HG02571 (cell line): ENCODE data around the gene LRP1B.
"Not testable (repeated sequence)": the region's sequence is repeated elsewhere in the genome, so short reads cannot be mapped to it uniquely, and the experiment has no call there.

Source experiments
- ATAC-seq: cut with Tn5 transposase; IDR thresholded peaks from one replicate; pipeline ENCODE4 v1.9.1; 2021; ENCODE audit warnings: mild to moderate bottlenecking, moderate library complexity; ENCODE audit not compliant: unreplicated experiment

LRP1B gene

GRCh38 chr2:140436936-140437335 lies 1693.9 kb downstream of the LRP1B start:
- no peak for ATAC-seq

- not testable (repeated sequence) for ATAC-seq
Measured at GRCh38 chr2:140427033-140427432, 1703.8 kb downstream of the LRP1B start.

- ATAC-seq, result no peak
Measured at GRCh38 chr2:140424471-140424870, 1706.3 kb downstream of the LRP1B start.

GRCh38 chr2:140422759-140423158 lies 1708.1 kb downstream of the LRP1B start:
- ATAC-seq, result no peak

DNA sequence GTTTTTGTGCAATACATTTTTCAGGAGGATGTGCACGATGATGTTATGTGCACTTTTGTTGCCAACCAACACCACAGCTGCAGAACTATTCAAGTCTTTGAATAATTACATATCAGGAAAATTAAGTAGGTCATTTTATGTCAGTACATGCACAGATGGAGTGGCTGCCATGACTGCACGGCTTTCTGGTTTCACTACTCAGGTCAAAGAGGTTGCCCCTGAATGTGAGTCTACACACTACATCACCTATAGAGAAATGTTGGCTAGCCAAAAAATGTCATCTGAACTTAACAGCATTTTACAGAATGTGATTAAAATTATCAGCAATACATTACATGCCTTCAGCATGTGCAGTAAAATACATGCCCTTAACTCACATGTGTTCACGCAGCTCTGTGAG lies 1713.3 kb downstream of the LRP1B start:
- no peak for ATAC-seq

- ATAC-seq, result no peak
Measured at GRCh38 chr2:140416577-140416976, 1714.2 kb downstream of the LRP1B start.

GRCh38 chr2:140415035-140415434 lies 1715.8 kb downstream of the LRP1B start:
- not testable (repeated sequence) for ATAC-seq

DNA sequence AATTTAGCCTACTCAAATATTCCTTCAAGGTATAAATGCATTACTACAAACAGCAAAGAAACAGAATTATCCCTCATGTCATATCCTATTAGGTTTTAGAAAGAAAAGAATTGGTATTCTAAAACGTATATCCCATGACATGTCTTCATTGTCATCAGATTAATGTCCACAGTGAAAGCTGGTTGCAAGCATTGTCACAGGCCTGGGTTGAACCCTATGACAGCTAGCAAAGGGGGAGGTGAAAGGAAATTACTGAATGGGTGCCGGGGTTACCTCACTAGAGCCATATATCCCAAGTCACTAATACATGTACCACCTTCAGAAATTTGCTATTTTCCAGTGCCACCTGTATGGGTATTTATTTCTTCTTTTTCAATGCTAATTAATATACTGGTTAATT lies 1720.1 kb downstream of the LRP1B start:
- ATAC-seq, result no peak

- ATAC-seq, result no peak
Measured at GRCh38 chr2:140401056-140401455, 1729.8 kb downstream of the LRP1B start.

GRCh38 chr2:140392824-140393223 lies 1738.0 kb downstream of the LRP1B start:
- no peak for ATAC-seq

DNA sequence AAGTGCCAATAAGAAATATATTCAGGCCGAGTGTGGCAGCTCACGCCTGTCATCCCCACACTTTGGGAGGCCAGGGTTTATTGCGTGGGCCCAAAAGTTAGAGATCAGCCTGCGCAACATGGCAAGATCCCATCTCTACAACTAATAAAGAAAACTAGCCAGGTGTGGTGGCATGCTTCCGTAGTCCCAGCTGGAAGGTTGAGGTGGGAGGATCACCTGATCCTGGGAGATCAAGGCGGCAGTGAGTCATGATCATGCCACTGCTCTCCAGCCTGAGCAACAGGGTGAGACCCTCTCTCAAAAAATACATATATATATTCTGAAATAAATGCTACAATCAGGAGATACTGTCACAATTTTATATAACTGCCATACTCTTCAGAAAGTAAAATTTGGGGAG lies 1745.9 kb downstream of the LRP1B start:
- no peak for ATAC-seq

DNA sequence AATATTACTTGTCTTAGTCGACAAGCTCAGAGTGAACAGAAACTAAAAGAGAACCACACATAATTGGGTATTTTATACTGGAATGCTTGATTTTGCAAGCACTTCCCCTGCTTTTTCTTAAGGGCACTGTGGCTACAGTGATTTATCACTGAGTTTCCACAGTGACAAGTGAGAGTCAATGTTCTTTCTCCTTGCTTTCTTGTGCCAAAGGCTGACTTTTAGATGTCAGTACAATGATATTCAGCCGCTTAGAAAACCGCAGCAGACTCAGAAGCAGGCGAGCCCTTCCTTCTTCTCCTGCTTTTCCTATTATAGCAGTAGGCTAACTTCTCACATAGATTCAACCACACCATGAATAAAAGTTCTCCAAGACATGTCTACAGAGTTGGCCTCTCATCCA lies 1747.0 kb downstream of the LRP1B start:
- no peak for ATAC-seq

- ATAC-seq, result no peak
Measured at GRCh38 chr2:140376686-140377085, 1754.1 kb downstream of the LRP1B start.

GRCh38 chr2:140363131-140363530 lies 1767.7 kb downstream of the LRP1B start:
- ATAC-seq, result no peak

- ATAC-seq, result no peak
Measured at GRCh38 chr2:140362361-140362760, 1768.5 kb downstream of the LRP1B start.

GRCh38 chr2:140359056-140359771 lies 1771.6 kb downstream of the LRP1B start:
- no peak for ATAC-seq

DNA sequence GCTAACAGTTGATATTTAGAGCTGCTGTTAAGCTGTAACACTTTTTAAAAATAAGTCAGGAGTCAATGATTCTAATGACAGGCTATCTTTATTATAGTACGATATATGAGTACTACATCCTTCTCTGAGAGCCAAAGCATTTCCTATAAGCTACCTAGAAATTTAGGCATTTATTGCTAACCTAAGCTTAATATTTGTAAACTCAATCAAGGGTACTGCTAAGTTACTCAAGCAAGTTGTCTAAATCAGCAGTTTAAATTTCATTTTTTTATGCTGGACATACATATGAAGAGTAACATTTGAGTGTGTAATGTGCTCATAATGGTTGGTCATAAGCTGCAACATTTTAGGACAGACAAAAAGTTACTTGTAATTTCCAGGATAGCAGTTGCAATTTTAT lies 1774.1 kb downstream of the LRP1B start:
- ATAC-seq, result no peak

DNA sequence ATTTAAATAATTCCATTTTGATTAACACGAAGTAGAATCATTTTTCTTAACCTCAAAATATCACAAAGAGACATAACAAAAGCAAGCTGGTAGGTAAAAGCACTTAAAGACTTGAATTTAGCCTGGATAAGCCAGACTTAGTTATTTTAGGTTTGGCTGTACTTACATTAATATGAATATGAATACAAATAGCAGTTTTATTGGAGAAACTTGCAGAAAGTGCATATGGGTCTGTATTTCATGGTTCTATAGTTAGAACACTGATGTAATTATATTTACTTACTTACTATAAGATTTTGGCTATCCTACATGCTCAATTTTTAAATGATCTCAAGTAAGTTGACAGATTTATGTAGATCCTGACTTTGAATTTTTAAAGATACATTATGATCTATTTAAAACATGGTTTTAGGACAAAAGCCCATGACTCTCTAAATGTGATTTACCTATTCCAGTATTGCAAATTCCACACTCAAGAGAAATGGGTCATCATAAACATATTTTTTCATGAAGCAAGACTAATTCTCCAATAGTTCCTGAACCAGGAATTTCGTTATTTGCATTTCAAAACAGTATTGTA lies 1775.2 kb downstream of the LRP1B start:
- ATAC-seq, result no peak

DNA sequence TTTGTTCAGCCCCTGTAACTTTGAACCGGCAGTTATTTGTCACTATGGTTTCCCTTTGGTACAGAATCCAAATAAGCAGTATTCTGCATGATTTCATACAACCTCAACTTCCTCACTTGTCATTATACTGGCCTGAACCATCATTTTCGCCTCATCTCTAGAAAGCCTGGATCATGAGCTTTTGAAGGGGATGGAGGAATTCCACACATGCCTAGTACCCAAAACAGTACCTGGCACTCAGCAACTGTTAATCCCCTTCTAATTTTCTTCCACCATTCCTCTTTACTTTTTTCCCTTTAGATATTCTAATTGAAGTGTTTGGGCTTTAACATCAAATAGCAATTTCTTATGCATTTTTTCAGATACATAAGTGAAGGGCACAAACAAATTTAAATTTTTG lies 1776.3 kb downstream of the LRP1B start:
- no peak for ATAC-seq

GRCh38 chr2:140353541-140353940 lies 1777.3 kb downstream of the LRP1B start:
- no peak for ATAC-seq

DNA sequence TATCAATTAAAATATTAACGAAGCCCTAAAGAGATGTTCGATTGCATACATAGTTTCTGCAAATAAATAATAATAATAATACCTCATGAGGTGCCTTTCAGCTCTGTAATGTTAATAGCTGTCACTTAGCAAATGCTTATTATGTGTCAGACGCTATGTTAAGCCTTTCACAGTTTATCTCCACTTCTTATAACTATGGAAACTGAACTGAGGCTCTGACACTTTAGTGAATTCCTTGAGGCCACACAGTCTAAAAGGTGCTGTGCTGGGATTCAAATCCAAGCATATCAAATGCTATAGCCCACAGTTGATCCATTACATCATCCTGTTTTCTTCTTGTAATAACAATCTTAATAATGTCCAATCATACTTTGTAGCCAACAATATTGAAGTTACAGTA lies 1779.1 kb downstream of the LRP1B start:
- no peak for ATAC-seq

GRCh38 chr2:140349695-140350094 lies 1781.1 kb downstream of the LRP1B start:
- ATAC-seq, result no peak

DNA sequence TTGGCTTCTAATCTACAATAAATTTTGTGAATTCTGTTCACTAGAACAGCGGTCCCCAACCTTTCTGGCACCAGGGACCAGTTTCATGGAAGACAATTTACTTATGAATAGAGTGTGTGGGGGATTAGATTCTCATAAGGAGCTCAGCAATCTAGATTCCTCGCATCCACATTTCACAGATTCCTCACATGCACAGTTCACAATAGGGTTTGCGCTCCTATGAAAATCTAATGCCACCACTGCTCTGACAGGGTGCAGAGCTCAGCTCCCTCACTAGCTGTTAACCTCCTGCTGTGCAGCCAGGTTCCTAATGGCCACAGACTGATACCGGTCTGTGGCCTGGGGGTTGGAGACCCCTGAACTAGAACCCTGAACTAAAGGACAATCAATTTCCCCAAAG lies 1782.0 kb downstream of the LRP1B start:
- ATAC-seq, result no peak
